Activated naive CD4-positive, alpha-beta T cell treated with anti-CD3 and anti-CD28 coated beads for 36 hours (primary cell): ENCODE results near the gene SPNS2. TPM values are rescaled to one million over a fixed set of nuclear protein-coding genes. Genes with fewer than 3 reads are reported as not detected.

Experiments used
- CTCF ChIA-PET: fragments of 350-600 bp; sonication (Branson Sonifier 250); formaldehyde crosslinking; loops from one replicate; lab custom pipeline; 2021; ENCODE audit warnings: antibody characterized with exemption; lab: Charles Lee
- DNase-seq: peaks from one replicate; pipeline ENCODE4 v3.0.0-alpha.2; 2020
- H3K27ac Mint-ChIP-seq: one replicate; pipeline ENCODE4 v1.8.0; 2021; ENCODE audit warnings: mild to moderate bottlenecking, mixed read lengths
- H3K27me3 Mint-ChIP-seq: one replicate; pipeline ENCODE4 v1.8.0; 2021; ENCODE audit warnings: low read depth, mixed read lengths
- H3K36me3 Mint-ChIP-seq: one replicate; pipeline ENCODE4 v1.8.0; 2021; ENCODE audit warnings: low read depth, mixed read lengths
- H3K4me1 Mint-ChIP-seq: one replicate; pipeline ENCODE4 v1.8.0; 2021; ENCODE audit warnings: low read depth, mixed read lengths
- H3K4me3 Mint-ChIP-seq: one replicate; pipeline ENCODE4 v1.8.0; 2021; ENCODE audit warnings: mild to moderate bottlenecking, moderate library complexity, mixed read lengths
- H3K9me3 Mint-ChIP-seq: one replicate; pipeline ENCODE4 v1.8.0; 2021; ENCODE audit warnings: mixed read lengths
- intact Hi-C: fragments of 100-400 bp; cut with micrococcal nuclease; formaldehyde crosslinking; loops from one replicate; pipeline ENCODE4 v1.15.1; 2023
- total RNA-seq, 2 experiments: library from RNA; stranded (reverse); gene quantifications; one replicate each; pipeline ENCODE4 v1.2.3, GENCODE V29; 2021

SPNS2 gene
- total RNA-seq, 2 experiments from 2014 or later = 0.45 to 1.1 TPM

- intact Hi-C loops = no loop called here
- Mint-ChIP-seq H3K4me3 (no peak overlapping the region), H3K9me3 (no peaks in the 10 kb centered on the region), H3K4me1 (no peaks in the 10 kb centered on the region), H3K27ac (no peak overlapping the region), H3K27me3 (no peaks in the 10 kb centered on the region), H3K36me3 (no peaks in the 10 kb centered on the region)
- DNase-seq = no peak
- CTCF ChIA-PET = interaction anchor here (0.7 to 1.5 kb wide), 2 partner anchors 44 to 121 kb away, joined by 3 to 4 read pairs; no protein-coding TSS in a partner anchor
Observed at GRCh38 chr17:4520894-4521600, 22.4 kb downstream of the SPNS2 start.

- Mint-ChIP-seq H3K27ac (no peak overlapping the region), H3K4me1 (no peaks in the 10 kb centered on the region), H3K36me3 (no peaks in the 10 kb centered on the region)
Observed at GRCh38 chr17:4522661-4523060, 24.0 kb downstream of the SPNS2 start.

GRCh38 chr17:4523946-4524345 is 25.3 kb downstream of the SPNS2 start:
- Mint-ChIP-seq H3K27me3 (no peaks in the 10 kb centered on the region), H3K36me3 (no peaks in the 10 kb centered on the region), H3K27ac (no peak overlapping the region), H3K4me3 (no peak overlapping the region), H3K4me1 (no peaks in the 10 kb centered on the region), H3K9me3 (no peaks in the 10 kb centered on the region)
- CTCF ChIA-PET = no interaction called here
- intact Hi-C loops = no loop called here
- no peak for DNase-seq

More at GRCh38 chr17:4522661-4523060, 24.0 kb downstream of the SPNS2 start:
- intact Hi-C loops = no loop called here
- no peak for DNase-seq
- H3K27me3 Mint-ChIP-seq = no peaks in the 10 kb centered on the region
- H3K9me3 Mint-ChIP-seq = no peaks in the 10 kb centered on the region
- CTCF ChIA-PET = no interaction called here
- H3K4me3 Mint-ChIP-seq = no peak overlapping the region

- CTCF ChIA-PET = no interaction called here
- H3K27me3 Mint-ChIP-seq = no peaks in the 10 kb centered on the region
- no peaks in the 10 kb centered on the region for H3K36me3 Mint-ChIP-seq
- H3K9me3 Mint-ChIP-seq = no peaks in the 10 kb centered on the region
- H3K27ac Mint-ChIP-seq = no peak overlapping the region
- no peaks in the 10 kb centered on the region for H3K4me1 Mint-ChIP-seq
- no peak overlapping the region for H3K4me3 Mint-ChIP-seq
- intact Hi-C loops = no loop called here
- no peak for DNase-seq
Observed at GRCh38 chr17:4525691-4526397, 27.2 kb downstream of the SPNS2 start.

GRCh38 chr17:4527134-4527533 is 28.5 kb downstream of the SPNS2 start:
- no peaks in the 10 kb centered on the region for H3K36me3 Mint-ChIP-seq
- no peak for DNase-seq
- no peak overlapping the region for H3K4me3 Mint-ChIP-seq
- intact Hi-C loops = no loop called here
- peaks cover 3% of the 10 kb centered on the region for H3K27me3 Mint-ChIP-seq
- no peaks in the 10 kb centered on the region for H3K4me1 Mint-ChIP-seq
- no peaks in the 10 kb centered on the region for H3K9me3 Mint-ChIP-seq
- no peak overlapping the region for H3K27ac Mint-ChIP-seq
- CTCF ChIA-PET = interaction anchor here (0.6 kb wide), 1 partner anchor 26 kb away, joined by 3 read pairs; no protein-coding TSS in a partner anchor

- Mint-ChIP-seq H3K36me3 (no peaks in the 10 kb centered on the region), H3K4me1 (no peaks in the 10 kb centered on the region), H3K27me3 (peaks cover 4% of the 10 kb centered on the region), H3K9me3 (no peaks in the 10 kb centered on the region), H3K27ac (no peak overlapping the region), H3K4me3 (no peak overlapping the region)
- no peak for DNase-seq
- intact Hi-C loops = no loop called here
- CTCF ChIA-PET = no interaction called here
Observed at GRCh38 chr17:4527566-4528125, 29.0 kb downstream of the SPNS2 start.

GRCh38 chr17:4529533-4530152 is 31.0 kb downstream of the SPNS2 start:
- intact Hi-C loops = no loop called here
- Mint-ChIP-seq H3K4me3 (no peak overlapping the region), H3K27me3 (peaks cover 7% of the 10 kb centered on the region), H3K27ac (no peak overlapping the region), H3K9me3 (no peaks in the 10 kb centered on the region), H3K4me1 (peaks cover 2% of the 10 kb centered on the region), H3K36me3 (no peaks in the 10 kb centered on the region)
- DNase-seq = no peak
- CTCF ChIA-PET = interaction anchor here (0.6 kb wide), 1 partner anchor 21 kb away, joined by 3 read pairs; no protein-coding TSS in a partner anchor

- Mint-ChIP-seq H3K27me3 (peaks cover 7% of the 10 kb centered on the region), H3K27ac (no peak overlapping the region), H3K9me3 (no peaks in the 10 kb centered on the region), H3K4me1 (peaks cover 2% of the 10 kb centered on the region), H3K4me3 (no peak overlapping the region), H3K36me3 (no peaks in the 10 kb centered on the region)
- CTCF ChIA-PET = no interaction called here
- DNase-seq = no peak
- intact Hi-C loops = no loop called here
Observed at GRCh38 chr17:4530799-4531730, 32.4 kb downstream of the SPNS2 start.

GRCh38 chr17:4531988-4532736 is 33.5 kb downstream of the SPNS2 start:
- Mint-ChIP-seq H3K4me1 (peaks cover 2% of the 10 kb centered on the region), H3K4me3 (no peak overlapping the region), H3K27me3 (peaks cover 7% of the 10 kb centered on the region), H3K27ac (no peak overlapping the region), H3K36me3 (no peaks in the 10 kb centered on the region), H3K9me3 (no peaks in the 10 kb centered on the region)
- no peak for DNase-seq
- CTCF ChIA-PET = interaction anchor here (0.5 kb wide), 1 partner anchor 317 kb away, joined by 7 read pairs; no protein-coding TSS in a partner anchor
- intact Hi-C loops = no loop called here

GRCh38 chr17:4532860-4533522 is 34.3 kb downstream of the SPNS2 start:
- intact Hi-C loops = no loop called here
- H3K4me1 Mint-ChIP-seq = peaks cover 2% of the 10 kb centered on the region
- H3K27ac Mint-ChIP-seq = no peak overlapping the region
- peaks cover 7% of the 10 kb centered on the region for H3K27me3 Mint-ChIP-seq
- H3K36me3 Mint-ChIP-seq = no peaks in the 10 kb centered on the region
- DNase-seq = no peak
- no peaks in the 10 kb centered on the region for H3K9me3 Mint-ChIP-seq
- CTCF ChIA-PET = interaction anchor here (0.5 kb wide), 1 partner anchor 318 kb away, joined by 7 read pairs; no protein-coding TSS in a partner anchor
- H3K4me3 Mint-ChIP-seq = no peak overlapping the region
